HCT116 (cell line): Measurements from ENCODE around the gene PLA2G5. TPM values are rescaled to one million over a fixed set of nuclear protein-coding genes. Genes with fewer than 3 reads are reported as not detected.
A peak's percentile ranks its signal among the peaks of the same experiment; 100 is the strongest.

Source experiments
- ATAC-seq: fragments of 200-7000 bp; cut with Tn5 transposase; 2 replicates; pipeline ENCODE4 v1.9.1; 2020; ENCODE audit warnings: mild to moderate bottlenecking, moderate library complexity
- BruUV-seq: library from RNA; stranded (reverse); fragments of 400-500 nt; replicated peaks from 2 replicates; lab custom pipeline; 2021; lab: Mats Ljungman, UMichigan
- CTCF ChIA-PET: fragments of 300-600 bp; sonication (Branson Sonifier 250); formaldehyde crosslinking; loops from one replicate; lab custom pipeline; 2021; ENCODE audit warnings: antibody characterized with exemption; lab: Charles Lee
- POLR2A ChIA-PET: fragments of 300-600, 350-600 bp; sonication (Branson Sonifier 250); formaldehyde crosslinking; loops from one replicate; lab custom pipeline; 2021; ENCODE audit warnings: antibody characterized with exemption; lab: Charles Lee
- RAD21 ChIA-PET, 2 experiments: fragments of 300-600 bp; sonication (Branson Sonifier 250); formaldehyde crosslinking; loops; one replicate each; lab custom pipeline; 2023; ENCODE audit warnings: low total read pairs in 2 of 2; ENCODE audit not compliant: uncharacterized antibody in 2 of 2, unreplicated experiment in 2 of 2, low non-redundant PET in 1 of 2; lab: Charles Lee
- DNase-seq: peaks from one replicate; pipeline ENCODE4 v3.0.0-alpha.2; 2010; ENCODE audit warnings: low read depth, low spot score
- H2AFZ ChIP-seq: fragments of 200-600 bp; shearing (Covaris generic), sonication (generic); 2 replicates; pipeline ENCODE4 v1.6.1; 2017; ENCODE audit warnings: low read depth, mixed run types, mixed read lengths, antibody characterized with exemption, low read length; ENCODE audit not compliant: poor library complexity, severe bottlenecking
- H3K27ac ChIP-seq: 2 replicates; pipeline ENCODE4 v1.5.1; 2012; ENCODE audit warnings: low read depth, low read length
- H3K27me3 ChIP-seq: fragments of 200-600 bp; sonication (generic); 2 replicates; pipeline ENCODE4 v1.6.1; 2016; ENCODE audit warnings: mixed run types, low read length, mixed read lengths; ENCODE audit not compliant: insufficient read depth
- H3K36me3 ChIP-seq, 2 experiments: fragments of 200-500 bp in 1 of 2; fragments of 200-600 bp in 1 of 2; sonication (Bioruptor generic) in 1 of 2; sonication (generic) in 1 of 2; 2 replicates each; pipeline versions ENCODE4 v1.5.1 to v1.6.1; 2014 to 2016; ENCODE audit warnings: low read length in 2 of 2, inconsistent platforms in 1 of 2, mixed read lengths in 1 of 2, mixed run types in 1 of 2; ENCODE audit not compliant: insufficient read depth in 2 of 2, control insufficient read depth in 1 of 2
- H3K4me1 ChIP-seq, 2 experiments: fragments of 200-600 bp in 1 of 2; sonication (generic) in 1 of 2; 2 replicates each; pipeline versions ENCODE4 v1.5.1 to v1.6.1; 2012 to 2017; ENCODE audit warnings: low read length in 2 of 2, inconsistent platforms in 1 of 2, mild to moderate bottlenecking in 1 of 2, mixed read lengths in 1 of 2, mixed run types in 1 of 2, moderate library complexity in 1 of 2; ENCODE audit not compliant: insufficient read depth in 2 of 2, control insufficient read depth in 1 of 2
- H3K4me2 ChIP-seq: fragments of 200-600 bp; sonication (generic); 2 replicates; pipeline ENCODE4 v1.6.1; 2017; ENCODE audit warnings: mixed run types, low read length, mixed read lengths
- H3K4me3 ChIP-seq, 2 experiments: fragments of 200-600 bp in 1 of 2; sonication (generic) in 1 of 2; replicated peaks in 1 of 2; 2 replicates each; pipeline ENCODE4 v1.5.1; 2011 to 2016; ENCODE audit warnings: low read length in 2 of 2, control low read depth in 1 of 2, low read depth in 1 of 2, mild to moderate bottlenecking in 1 of 2, mixed read lengths in 1 of 2, mixed run types in 1 of 2
- H3K79me2 ChIP-seq: fragments of 200-600 bp; sonication (generic); 2 replicates; pipeline ENCODE4 v1.6.1; 2017; ENCODE audit warnings: mild to moderate bottlenecking, mixed run types, low read length, moderate library complexity, mixed read lengths; ENCODE audit not compliant: insufficient read depth
- H3K9ac ChIP-seq: fragments of 200-600 bp; sonication (generic); 2 replicates; pipeline ENCODE4 v1.6.1; 2016; ENCODE audit warnings: low read length, mixed read lengths
- H3K9me2 ChIP-seq: fragments of 200-600 bp; sonication (generic), shearing (Covaris generic); 2 replicates; pipeline ENCODE4 v1.6.1; 2017; ENCODE audit warnings: mixed run types, mild to moderate bottlenecking, moderate library complexity; ENCODE audit not compliant: insufficient read depth
- H3K9me3 ChIP-seq, 2 experiments: fragments of 200-500 bp in 1 of 2; fragments of 200-600 bp in 1 of 2; sonication (Bioruptor generic) in 1 of 2; sonication (generic) in 1 of 2; 2 replicates each; pipeline ENCODE4 v1.6.1; 2014 to 2017; ENCODE audit warnings: low read length in 2 of 2, mixed read lengths in 2 of 2, inconsistent platforms in 1 of 2, low read depth in 1 of 2, mild to moderate bottlenecking in 1 of 2, mixed run types in 1 of 2, moderate library complexity in 1 of 2; ENCODE audit not compliant: control insufficient read depth in 1 of 2, insufficient read depth in 1 of 2
- H4K20me1 ChIP-seq: fragments of 200-600 bp; sonication (generic), shearing (Covaris generic); 2 replicates; pipeline ENCODE4 v1.6.1; 2017; ENCODE audit warnings: mixed run types, mild to moderate bottlenecking, moderate library complexity; ENCODE audit not compliant: insufficient read depth
- CTCF ChIP-seq, 3 experiments: fragments of 200-600 bp in 1 of 3; sonication (generic) in 1 of 3; IDR thresholded peaks in 2 of 3; conservative IDR thresholded peaks in 1 of 3; 2 replicates each; pipeline ENCODE4 v1.5.1; 2012 to 2017; ENCODE audit warnings: low read depth in 2 of 3, low read length in 2 of 3, antibody characterized with exemption in 1 of 3, borderline replicate concordance in 1 of 3, control low read depth in 1 of 3, mild to moderate bottlenecking in 1 of 3, mixed read lengths in 1 of 3, mixed run types in 1 of 3, moderate library complexity in 1 of 3; ENCODE audit not compliant: insufficient read depth in 1 of 3
- ELF1 ChIP-seq: IDR thresholded peaks from 2 replicates; pipeline ENCODE4 v1.6.1; 2012; ENCODE audit warnings: low read depth, borderline replicate concordance
- EZH2phosphoT487 ChIP-seq: fragments of 200-600 bp; IDR thresholded peaks from 2 replicates; pipeline ENCODE4 v1.6.1; 2018; ENCODE audit warnings: antibody characterized with exemption, borderline replicate concordance
- POLR2A ChIP-seq: IDR thresholded peaks from 2 replicates; pipeline ENCODE4 v1.7.0; 2011; ENCODE audit warnings: borderline replicate concordance; ENCODE audit not compliant: insufficient read depth, insufficient read length; ENCODE audit errors: extremely low read depth
- RAD21 ChIP-seq: IDR thresholded peaks from 2 replicates; pipeline ENCODE4 v1.6.1; 2012; ENCODE audit warnings: low read depth, mild to moderate bottlenecking
- TCF7L2 ChIP-seq: IDR thresholded peaks from 2 replicates; pipeline ENCODE4 v1.7.0; 2011; ENCODE audit warnings: borderline replicate concordance, inconsistent platforms; ENCODE audit not compliant: insufficient read depth, insufficient read length; ENCODE audit errors: extremely low read depth
- ZFX ChIP-seq: fragments of 450-650 bp; IDR thresholded peaks from 2 replicates; pipeline ENCODE4 v1.6.1; 2017
- intact Hi-C: fragments of 100-400 bp; cut with micrococcal nuclease; formaldehyde crosslinking; loops from 2 replicates; pipeline ENCODE4 v1.10.0; 2022
- total RNA-seq: library from RNA; stranded (reverse); gene quantifications from one replicate; pipeline ENCODE4 v1.2.1, GENCODE V29; 2021; ENCODE audit not compliant: unreplicated experiment

PLA2G5 gene
- total RNA-seq, 1 experiment from 2014 or later = not detected

- ChIA-PET POLR2A (no interaction called here), CTCF (interaction anchor here (1.1 to 3.0 kb wide), 4 partner anchors 24 to 394 kb away, joined by 3 to 18 read pairs (median 6); no protein-coding TSS in a partner anchor), RAD21 (interaction anchor here (0.7 to 1.4 kb wide), 3 partner anchors 50 to 64 kb away, joined by 3 to 5 read pairs (median 5); no protein-coding TSS in a partner anchor)
- peak; percentile 96 for ATAC-seq
- Histone ChIP-seq H2AFZ (peak overlapping the region; percentile 14), H3K4me1 (peaks cover 0 to 1% of the 10 kb centered on the region in 2 experiments; a peak in 1 of 4 replicates), H3K4me3 (no peak overlapping the region), H3K9ac (no peak overlapping the region), H4K20me1 (no peaks in the 10 kb centered on the region), H3K9me2 (no peaks in the 10 kb centered on the region), H3K4me2 (no peak overlapping the region), H3K27me3 (no peaks in the 10 kb centered on the region), H3K36me3 (no peaks in the 10 kb centered on the region), H3K79me2 (no peaks in the 10 kb centered on the region), H3K9me3 (no peaks in the 10 kb centered on the region), H3K27ac (no peak overlapping the region)
- intact Hi-C loops = loop anchor here (1.0 to 2.0 kb wide), 4 partner anchors 52 to 393 kb away; no protein-coding TSS in a partner anchor
- no TSS peak for BruUV-seq
- peak; percentile 52 for DNase-seq
- TF ChIP-seq POLR2A = no peak
- no peak for TF ChIP-seq TCF7L2
- TF ChIP-seq ZFX = no peak
- TF ChIP-seq ELF1 = no peak
- peak; percentile 98 for TF ChIP-seq RAD21
- TF ChIP-seq CTCF (IDR thresholded peaks at IDR 0.05 in 2 of 3, conservative IDR thresholded peaks at IDR 0.05 in 1 of 3; ENCODE audit: borderline replicate concordance in 1 of 3, insufficient read depth in 1 of 3, low read depth in 2 of 3, low read length in 2 of 3) = peak; percentile 81 to 88 (median 87)
- no peak for TF ChIP-seq EZH2phosphoT487
Observed at GRCh38 chr1:20100632-20101355, 30.8 kb downstream of the PLA2G5 start.
